IMR-90 (cell line): ENCODE measurements around the gene ARHGAP24.

Experiments
- CEBPB ChIP-seq: IDR thresholded peaks from 2 replicates; pipeline ENCODE4 v1.6.1; 2012; ENCODE audit warnings: low read depth, low read length, improper control_type of control experiment
- CHD1 ChIP-seq: IDR thresholded peaks from 2 replicates; pipeline ENCODE4 v1.6.1; 2012; ENCODE audit warnings: low read depth, low read length, improper control_type of control experiment
- CTCF ChIP-seq: conservative IDR thresholded peaks from 2 replicates; pipeline ENCODE4 v1.5.1; 2012; ENCODE audit warnings: mild to moderate bottlenecking, low read depth, low read length, improper control_type of control experiment
- ELK1 ChIP-seq: fragments of 150-350 bp; IDR thresholded peaks from 2 replicates; pipeline ENCODE4 v1.6.1; 2016; ENCODE audit warnings: low read depth, mild to moderate bottlenecking, low read length, moderate library complexity, borderline replicate concordance
- FOS ChIP-seq: fragments of 150-350 bp; IDR thresholded peaks from 2 replicates; pipeline ENCODE4 v1.6.1; 2016; ENCODE audit warnings: low read depth, low read length
- MAFK ChIP-seq: IDR thresholded peaks from 2 replicates; pipeline ENCODE4 v1.6.1; 2012; ENCODE audit warnings: low read depth, low read length, improper control_type of control experiment
- MAZ ChIP-seq: IDR thresholded peaks from 2 replicates; pipeline ENCODE4 v1.6.1; 2012; ENCODE audit warnings: low read depth, mild to moderate bottlenecking, low read length, improper control_type of control experiment, moderate library complexity, borderline replicate concordance
- MXI1 ChIP-seq: IDR thresholded peaks from 2 replicates; pipeline ENCODE4 v1.6.1; 2012; ENCODE audit warnings: low read depth, mild to moderate bottlenecking, low read length, moderate library complexity, borderline replicate concordance
- POLR2A ChIP-seq: IDR thresholded peaks from 2 replicates; pipeline ENCODE4 v1.6.1; 2012; ENCODE audit warnings: mild to moderate bottlenecking, low read depth, low read length
- RAD21 ChIP-seq: IDR thresholded peaks from 2 replicates; pipeline ENCODE4 v1.6.1; 2012; ENCODE audit warnings: low read length, improper control_type of control experiment
- RCOR1 ChIP-seq: IDR thresholded peaks from 2 replicates; pipeline ENCODE4 v1.6.1; 2012; ENCODE audit warnings: mild to moderate bottlenecking, low read length, improper control_type of control experiment; ENCODE audit not compliant: insufficient replicate concordance
- RFX5 ChIP-seq: IDR thresholded peaks from 2 replicates; pipeline ENCODE4 v1.8.0; 2012; ENCODE audit warnings: low read depth, mild to moderate bottlenecking, low read length, moderate library complexity
- SMC3 ChIP-seq: fragments of 150-350 bp; IDR thresholded peaks from 2 replicates; pipeline ENCODE4 v1.6.1; 2016; ENCODE audit warnings: low read depth, mild to moderate bottlenecking, antibody characterized with exemption, low read length, moderate library complexity
- USF2 ChIP-seq: fragments of 150-350 bp; IDR thresholded peaks from 2 replicates; pipeline ENCODE4 v1.6.1; 2017; ENCODE audit warnings: mild to moderate bottlenecking, antibody characterized with exemption, low read length, low read depth

- TF ChIP-seq ELK1 (no peak), SMC3 (no peak), CTCF (no peak), RFX5 (no peak), CHD1 (no peak), POLR2A (no peak), FOS (no peak), CEBPB (no peak), USF2 (no peak), MXI1 (no peak), RCOR1 (no peak), MAFK (no peak), RAD21 (no peak), MAZ (no peak)
These were observed 59.2 kb downstream of the ARHGAP24 start for GRCh38 chr4:85534120-85534519.
